ENCODE measurements around the gene GRIK2. TPM values are rescaled to one million over a fixed set of nuclear protein-coding genes. Genes with fewer than 3 reads are reported as not detected.

Gene GRIK2
- total RNA-seq, 1 experiment from 2014 or later, result 0.70 TPM

DNA sequence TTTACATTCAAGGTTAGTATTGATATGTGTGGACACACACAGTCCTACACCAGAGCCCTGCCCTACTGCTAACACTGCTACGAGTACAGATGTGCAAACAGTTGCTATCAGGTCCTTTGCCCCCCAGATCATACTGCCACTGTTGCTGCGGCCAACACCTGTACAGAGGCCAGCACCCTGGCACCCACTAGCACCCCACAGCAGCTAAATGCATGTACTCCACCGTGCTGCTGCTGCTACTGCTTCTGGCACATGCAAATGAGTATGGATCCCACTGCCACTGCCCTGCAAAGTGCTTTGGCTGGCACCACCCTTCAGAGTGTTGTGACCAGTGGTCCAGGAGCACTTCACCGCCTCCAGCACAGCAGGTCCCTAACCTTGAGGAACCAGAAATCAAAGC, 621.9 kb downstream of the GRIK2 start:
- Histone ChIP-seq H4K5ac (ENCODE audit: insufficient read length, low read depth, low read length) (peak overlapping the region; percentile 6), H2BK120ac (ENCODE audit: low read depth, low read length, poor library complexity, severe bottlenecking) (no peak overlapping the region), H2AFZ (ENCODE audit: low read length) (no peak overlapping the region), H3K4me1 (ENCODE audit: insufficient read depth, low read length) (no peaks in the 10 kb centered on the region), H3K27me3 (ENCODE audit: insufficient read depth, low read length) (no peaks in the 10 kb centered on the region), H3K4me2 (ENCODE audit: insufficient read depth, insufficient read length, low read length) (no peak overlapping the region), H3K18ac (ENCODE audit: insufficient read length, low read depth, low read length) (no peak overlapping the region), H4K20me1 (ENCODE audit: control insufficient read depth, insufficient read depth, insufficient read length) (no peaks in the 10 kb centered on the region), H2BK15ac (ENCODE audit: low read depth, low read length) (no peak overlapping the region), H3K4ac (ENCODE audit: low read depth, low read length) (no peak overlapping the region), H2BK5ac (ENCODE audit: insufficient read length, low read length) (no peak overlapping the region), H3K27ac (ENCODE audit: insufficient read length, low read depth, low read length) (no peak overlapping the region), H4K91ac (ENCODE audit: insufficient read length, low read depth, low read length) (no peak overlapping the region), H2BK20ac (ENCODE audit: low read depth, low read length, poor library complexity, severe bottlenecking) (no peak overlapping the region), H3K14ac (ENCODE audit: insufficient read depth, low read length) (peak overlapping the region; percentile 67; the same call in 1 of the 2 replicates), H3K23ac (ENCODE audit: insufficient read length, low read depth, low read length) (no peak overlapping the region), H2BK12ac (ENCODE audit: insufficient read length, low read depth, low read length) (no peak overlapping the region), H3K56ac (ENCODE audit: insufficient read length, low read depth, low read length) (no peak overlapping the region), H3K9ac (ENCODE audit: extremely low read depth, insufficient read length, low read length) (no peak overlapping the region), H3T11ph (ENCODE audit: low read length) (no peak overlapping the region), H3K23me2 (ENCODE audit: insufficient read length, low read depth, low read length, poor library complexity, severe bottlenecking) (no peaks in the 10 kb centered on the region), H3K79me1 (ENCODE audit: insufficient read depth, low read depth, low read length, poor library complexity, severe bottlenecking) (no peaks in the 10 kb centered on the region), H4K8ac (replicated peaks; ENCODE audit: insufficient read length, low read depth, low read length) (no peak overlapping the region), H2AK5ac (ENCODE audit: insufficient read length, low read length) (no peak overlapping the region), H3K9me3 (ENCODE audit: control insufficient read depth, low read depth, low read length) (no peaks in the 10 kb centered on the region), H3K79me2 (ENCODE audit: insufficient read depth, low read length) (no peaks in the 10 kb centered on the region)
- DNase-seq, result no peak
- H3K4me1 Mint-ChIP-seq, result 0 out of 4 replicates have a peak, but pooled peaks cover 0 to 2% of the 10 kb centered on the region in 2 experiments
- no peak for TF ChIP-seq CTCF (conservative IDR thresholded peaks at IDR 0.05)
- H3K27ac Mint-ChIP-seq, result no peak overlapping the region
- no peak overlapping the region for H3K4me3 Mint-ChIP-seq
- H3K9me3 Mint-ChIP-seq, result no peaks in the 10 kb centered on the region; a peak in 1 of 5 replicates
- no peaks in the 10 kb centered on the region; a peak in 2 of 7 replicates for H3K36me3 Mint-ChIP-seq (ENCODE audit: insufficient read depth in 1 of 3, low read depth in 3 of 3)
- H3K27me3 Mint-ChIP-seq (ENCODE audit: low read depth), result no peaks in the 10 kb centered on the region
- no CpG with 5 or more reads among the region's 4 CpGs for WGBS (ENCODE audit: extremely low coverage, insufficient read length, low lambda C conversion rate)

Measured in H9 (cell line).